ENCODE data around the gene NFAT5. TPM values are rescaled to one million over a fixed set of nuclear protein-coding genes. Genes with fewer than 3 reads are reported as not detected.
"Not testable (repeated sequence)": the region's sequence is repeated elsewhere in the genome, so short reads cannot be mapped to it uniquely, and the experiment has no call there.

NFAT5 gene
- total RNA-seq, 1 donor from 2014 or later = 48.9 TPM

DNA sequence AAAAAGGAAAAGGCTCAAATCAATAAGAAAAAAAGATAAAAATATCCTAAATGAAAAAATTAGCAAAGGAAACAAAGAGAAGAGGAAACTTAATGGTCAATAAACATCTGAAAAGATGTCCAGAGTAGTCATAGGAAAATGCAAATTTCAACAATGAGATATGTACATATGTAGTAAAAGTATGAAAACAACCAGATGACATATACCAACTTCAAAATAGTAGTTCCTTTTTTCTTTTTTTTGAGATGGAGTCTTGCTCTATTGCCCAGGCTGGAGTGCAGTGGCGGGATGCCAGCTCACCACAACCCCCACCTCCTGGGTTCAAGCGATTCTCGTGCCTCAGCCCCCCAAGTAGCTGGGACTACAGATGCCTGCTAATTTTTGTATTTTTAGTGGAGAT is 21.7 kb upstream of the NFAT5 start:
- Histone ChIP-seq H3K4me1 (no peaks in the 10 kb centered on the region), H3K27ac (no peak overlapping the region), H3K27me3 (no peaks in the 10 kb centered on the region), H3K36me3 (no peaks in the 10 kb centered on the region), H3K9me3 (no peaks in the 10 kb centered on the region), H3K4me3 (no peak overlapping the region)
- DNase-seq (ENCODE audit: low spot score in 2 of 2) = no peak
- TF ChIP-seq, protein P1, sequence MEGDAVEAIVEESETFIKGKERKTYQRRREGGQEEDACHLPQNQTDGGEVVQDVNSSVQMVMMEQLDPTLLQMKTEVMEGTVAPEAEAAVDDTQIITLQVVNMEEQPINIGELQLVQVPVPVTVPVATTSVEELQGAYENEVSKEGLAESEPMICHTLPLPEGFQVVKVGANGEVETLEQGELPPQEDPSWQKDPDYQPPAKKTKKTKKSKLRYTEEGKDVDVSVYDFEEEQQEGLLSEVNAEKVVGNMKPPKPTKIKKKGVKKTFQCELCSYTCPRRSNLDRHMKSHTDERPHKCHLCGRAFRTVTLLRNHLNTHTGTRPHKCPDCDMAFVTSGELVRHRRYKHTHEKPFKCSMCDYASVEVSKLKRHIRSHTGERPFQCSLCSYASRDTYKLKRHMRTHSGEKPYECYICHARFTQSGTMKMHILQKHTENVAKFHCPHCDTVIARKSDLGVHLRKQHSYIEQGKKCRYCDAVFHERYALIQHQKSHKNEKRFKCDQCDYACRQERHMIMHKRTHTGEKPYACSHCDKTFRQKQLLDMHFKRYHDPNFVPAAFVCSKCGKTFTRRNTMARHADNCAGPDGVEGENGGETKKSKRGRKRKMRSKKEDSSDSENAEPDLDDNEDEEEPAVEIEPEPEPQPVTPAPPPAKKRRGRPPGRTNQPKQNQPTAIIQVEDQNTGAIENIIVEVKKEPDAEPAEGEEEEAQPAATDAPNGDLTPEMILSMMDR (IDR thresholded peaks at IDR 0.05) = no peak
- intact Hi-C loops (cut with DNase I) = no loop called here

DNA sequence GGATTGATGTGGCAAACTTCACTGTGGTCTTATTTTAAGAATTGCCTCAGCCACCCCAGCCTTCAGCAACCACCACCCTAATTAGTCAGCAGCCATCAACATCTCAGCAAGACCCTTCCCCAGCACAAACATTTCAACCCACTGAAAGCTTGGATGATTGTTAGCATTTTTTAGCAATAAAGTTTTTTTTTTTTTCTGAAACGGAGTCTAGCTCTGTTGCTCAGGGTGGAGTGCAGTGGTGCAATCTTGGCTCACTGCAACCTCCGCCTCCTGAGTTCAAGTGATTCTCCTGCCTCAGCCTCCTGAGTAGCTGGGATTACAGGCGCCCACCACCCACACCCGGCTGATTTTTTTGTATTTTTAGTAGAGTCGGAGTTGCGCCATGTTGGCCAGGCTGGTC is 19.1 kb upstream of the NFAT5 start:
- intact Hi-C loops (cut with DNase I); H3K9me3 ChIP-seq; H3K4me3 ChIP-seq; H3K27me3 ChIP-seq; H3K36me3 ChIP-seq; H3K27ac ChIP-seq; DNase-seq (ENCODE audit: low spot score in 2 of 2); H3K4me1 ChIP-seq: not testable (repeated sequence)

DNA sequence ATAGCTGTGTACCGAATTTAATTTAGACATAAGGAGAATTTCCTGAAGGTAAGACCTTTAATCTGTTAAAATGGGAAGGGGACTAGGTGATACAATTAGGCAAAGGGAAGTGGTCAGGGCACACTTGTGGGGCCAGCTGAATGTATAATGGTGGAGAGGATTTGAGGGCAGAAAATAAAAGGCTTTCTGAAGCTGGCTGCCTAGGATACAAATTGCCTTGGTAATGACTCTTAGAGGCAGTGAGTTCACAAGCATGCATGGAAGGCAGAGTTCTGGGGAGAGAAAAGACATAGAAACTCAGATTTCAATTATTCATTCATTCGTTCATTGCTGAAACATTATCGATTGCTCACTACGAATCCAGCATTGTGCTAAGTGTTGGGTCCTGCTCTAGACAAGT is 12.4 kb upstream of the NFAT5 start:
- TF ChIP-seq, protein P1 (IDR thresholded peaks at IDR 0.05) = no peak
- Histone ChIP-seq H3K36me3 (no peaks in the 10 kb centered on the region), H3K27ac (no peak overlapping the region), H3K9me3 (no peaks in the 10 kb centered on the region), H3K4me3 (no peak overlapping the region), H3K4me1 (no peaks in the 10 kb centered on the region), H3K27me3 (no peaks in the 10 kb centered on the region)
- DNase-seq (ENCODE audit: low spot score in 2 of 2) = no peak
- intact Hi-C loops (cut with DNase I) = no loop called here

DNA sequence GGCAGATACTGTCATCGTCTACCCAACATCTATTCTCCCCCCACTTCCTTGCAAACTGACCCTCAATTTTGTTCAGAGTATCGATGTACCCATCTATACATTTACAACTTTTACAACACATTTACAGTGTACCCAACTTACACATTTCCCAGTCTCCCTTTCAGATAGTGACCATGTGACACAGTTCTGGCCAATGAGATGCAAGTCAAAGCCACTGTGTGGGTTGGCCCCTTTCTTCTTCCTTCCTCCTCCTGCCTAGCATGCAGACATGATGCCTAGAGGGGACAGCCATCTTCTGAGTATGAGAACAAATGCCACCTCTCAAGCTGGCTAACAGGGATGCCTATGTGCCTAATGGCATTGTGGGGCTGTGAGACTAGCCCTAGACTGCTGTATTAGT is 11.3 kb upstream of the NFAT5 start:
- DNase-seq (ENCODE audit: low spot score in 2 of 2) = no peak
- Histone ChIP-seq H3K27me3 (no peaks in the 10 kb centered on the region), H3K36me3 (no peaks in the 10 kb centered on the region), H3K4me3 (no peak overlapping the region), H3K27ac (no peak overlapping the region), H3K4me1 (no peaks in the 10 kb centered on the region), H3K9me3 (no peaks in the 10 kb centered on the region)
- TF ChIP-seq, protein P1 (IDR thresholded peaks at IDR 0.05) = no peak
- intact Hi-C loops (cut with DNase I) = no loop called here

DNA sequence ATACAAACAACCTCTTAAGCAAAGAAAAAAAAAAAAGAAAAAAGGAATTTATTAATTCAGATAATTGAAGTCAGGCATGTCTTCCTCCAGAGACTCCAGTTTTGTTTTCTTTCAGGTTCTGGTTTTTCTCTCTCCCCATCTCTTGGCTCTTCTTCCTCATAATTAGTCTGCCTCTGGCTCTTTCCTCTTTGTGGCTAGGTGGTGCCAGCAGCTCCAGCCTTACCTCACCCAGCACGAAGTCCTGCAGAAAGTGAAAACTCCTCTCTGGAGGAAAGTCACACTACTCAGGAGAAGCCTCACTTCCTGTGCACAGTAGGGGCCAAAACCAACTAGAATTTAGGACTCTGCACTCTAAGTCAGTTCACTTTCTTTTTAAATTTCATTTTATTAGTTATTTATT is 10.3 kb upstream of the NFAT5 start:
- H3K9me3 ChIP-seq = no peaks in the 10 kb centered on the region
- no peaks in the 10 kb centered on the region for H3K36me3 ChIP-seq
- no peaks in the 10 kb centered on the region for H3K4me1 ChIP-seq
- DNase-seq (ENCODE audit: low spot score in 2 of 2) = no peak
- intact Hi-C loops (cut with DNase I) = no loop called here
- H3K27me3 ChIP-seq = no peaks in the 10 kb centered on the region
- H3K27ac ChIP-seq = no peak overlapping the region
- TF ChIP-seq, protein P1 (IDR thresholded peaks at IDR 0.05) = no peak
- no peak overlapping the region for H3K4me3 ChIP-seq

DNA sequence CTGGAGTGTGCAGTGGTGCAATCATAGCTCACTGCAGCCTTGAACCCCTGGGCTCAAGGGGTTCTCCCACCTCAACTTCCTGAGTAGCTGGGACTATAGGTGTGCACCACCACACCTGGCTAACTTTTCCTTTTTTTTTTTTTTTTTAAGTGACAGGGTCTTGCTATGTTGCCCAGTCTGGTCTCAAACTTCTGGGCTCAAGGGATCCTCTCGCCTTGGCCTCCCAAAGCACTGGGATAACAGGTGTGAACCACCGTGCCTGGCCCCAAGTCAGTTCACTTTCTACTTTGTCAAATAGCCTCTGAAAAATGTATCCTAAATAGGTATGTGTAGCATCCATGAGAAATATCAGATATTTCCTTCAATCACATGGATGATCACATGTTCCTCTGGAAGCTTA is 9.9 kb upstream of the NFAT5 start:
- TF ChIP-seq, protein P1 (IDR thresholded peaks at IDR 0.05) = no peak
- no peak for DNase-seq (ENCODE audit: low spot score in 2 of 2)
- H3K27ac ChIP-seq = no peak overlapping the region
- H3K4me1 ChIP-seq = no peaks in the 10 kb centered on the region
- intact Hi-C loops (cut with DNase I) = no loop called here
- no peak overlapping the region for H3K4me3 ChIP-seq
- no peaks in the 10 kb centered on the region for H3K9me3 ChIP-seq
- H3K27me3 ChIP-seq = no peaks in the 10 kb centered on the region
- H3K36me3 ChIP-seq = no peaks in the 10 kb centered on the region
